Measurements from ENCODE around the gene DEFB113.

DNA sequence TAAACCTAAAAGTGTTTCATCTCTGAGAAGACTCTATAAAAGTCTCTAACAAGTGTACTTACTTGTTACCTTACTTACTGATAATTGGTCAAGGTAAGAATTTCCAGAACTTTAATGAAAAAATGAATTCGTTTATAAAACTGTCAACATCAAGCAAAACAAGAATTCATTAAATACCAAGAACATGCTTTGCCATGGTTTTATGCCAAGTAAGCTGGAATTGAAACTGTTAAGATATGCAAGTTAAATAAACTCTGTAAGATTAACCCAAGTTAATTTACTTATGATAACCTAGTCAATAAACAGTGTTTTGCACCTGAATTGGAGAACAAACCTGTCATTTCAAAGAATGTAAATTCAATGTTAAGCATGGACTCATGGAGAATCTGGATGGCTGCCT, 17.1 kb upstream of the DEFB113 start:
- TF ChIP-seq, protein P1, sequence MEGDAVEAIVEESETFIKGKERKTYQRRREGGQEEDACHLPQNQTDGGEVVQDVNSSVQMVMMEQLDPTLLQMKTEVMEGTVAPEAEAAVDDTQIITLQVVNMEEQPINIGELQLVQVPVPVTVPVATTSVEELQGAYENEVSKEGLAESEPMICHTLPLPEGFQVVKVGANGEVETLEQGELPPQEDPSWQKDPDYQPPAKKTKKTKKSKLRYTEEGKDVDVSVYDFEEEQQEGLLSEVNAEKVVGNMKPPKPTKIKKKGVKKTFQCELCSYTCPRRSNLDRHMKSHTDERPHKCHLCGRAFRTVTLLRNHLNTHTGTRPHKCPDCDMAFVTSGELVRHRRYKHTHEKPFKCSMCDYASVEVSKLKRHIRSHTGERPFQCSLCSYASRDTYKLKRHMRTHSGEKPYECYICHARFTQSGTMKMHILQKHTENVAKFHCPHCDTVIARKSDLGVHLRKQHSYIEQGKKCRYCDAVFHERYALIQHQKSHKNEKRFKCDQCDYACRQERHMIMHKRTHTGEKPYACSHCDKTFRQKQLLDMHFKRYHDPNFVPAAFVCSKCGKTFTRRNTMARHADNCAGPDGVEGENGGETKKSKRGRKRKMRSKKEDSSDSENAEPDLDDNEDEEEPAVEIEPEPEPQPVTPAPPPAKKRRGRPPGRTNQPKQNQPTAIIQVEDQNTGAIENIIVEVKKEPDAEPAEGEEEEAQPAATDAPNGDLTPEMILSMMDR (conservative IDR thresholded peaks at IDR 0.05): no peak
- TF ChIP-seq ZFX (IDR thresholded peaks at IDR 0.05): no peak

Measured in C4-2B (cell line).